ENCODE data around the gene LEFTY1.

- no peak for TF ChIP-seq CTCF (IDR thresholded peaks at IDR 0.05; ENCODE audit: insufficient read depth, low read length)
- no peak for TF ChIP-seq GABPA (IDR thresholded peaks at IDR 0.05; ENCODE audit: low read depth)
Measured at GRCh38 chr1:225849925-225850324, 39.0 kb downstream of the LEFTY1 start.
